NOMO-1 treated with dmso at 0.1 percent for 144 hours (cell line): ENCODE results near the gene UBE2Q2.

Source experiments
- DNase-seq: peaks from one replicate; lab custom pipeline; 2025; ENCODE audit not compliant: unreplicated experiment; lab: John Stamatoyannopoulos, UW

UBE2Q2 gene

GRCh38 chr15:75921732-75922703 lies 78.8 kb downstream of the UBE2Q2 start:
- no peak for DNase-seq

GRCh38 chr15:75923756-75924155 lies 80.5 kb downstream of the UBE2Q2 start:
- DNase-seq: no peak

- DNase-seq: no peak
Measured at GRCh38 chr15:75924576-75924975, 81.3 kb downstream of the UBE2Q2 start.

GRCh38 chr15:75925440-75925839 lies 82.2 kb downstream of the UBE2Q2 start:
- peak; percentile 3 for DNase-seq

GRCh38 chr15:75926931-75927330 lies 83.7 kb downstream of the UBE2Q2 start:
- no peak for DNase-seq

DNA sequence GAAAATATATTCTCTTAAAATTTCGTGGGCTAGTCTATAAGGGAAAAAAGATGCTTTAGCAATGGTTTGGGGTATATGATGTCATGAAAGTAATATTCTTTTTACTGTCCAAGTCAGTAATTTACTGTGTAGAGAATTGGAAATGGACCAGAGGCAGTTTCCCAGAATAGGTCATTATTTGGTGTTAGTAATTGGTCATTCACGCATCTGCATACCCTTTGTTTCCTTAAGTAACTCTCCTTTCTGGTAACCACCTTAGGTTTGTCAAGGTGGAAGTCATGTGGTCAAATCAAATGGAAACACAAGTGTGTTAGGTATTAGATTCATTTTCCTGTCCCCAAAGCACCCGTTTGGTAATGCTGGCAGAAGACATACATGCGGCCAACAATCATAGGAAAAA lies 84.4 kb downstream of the UBE2Q2 start:
- no peak for DNase-seq

DNA sequence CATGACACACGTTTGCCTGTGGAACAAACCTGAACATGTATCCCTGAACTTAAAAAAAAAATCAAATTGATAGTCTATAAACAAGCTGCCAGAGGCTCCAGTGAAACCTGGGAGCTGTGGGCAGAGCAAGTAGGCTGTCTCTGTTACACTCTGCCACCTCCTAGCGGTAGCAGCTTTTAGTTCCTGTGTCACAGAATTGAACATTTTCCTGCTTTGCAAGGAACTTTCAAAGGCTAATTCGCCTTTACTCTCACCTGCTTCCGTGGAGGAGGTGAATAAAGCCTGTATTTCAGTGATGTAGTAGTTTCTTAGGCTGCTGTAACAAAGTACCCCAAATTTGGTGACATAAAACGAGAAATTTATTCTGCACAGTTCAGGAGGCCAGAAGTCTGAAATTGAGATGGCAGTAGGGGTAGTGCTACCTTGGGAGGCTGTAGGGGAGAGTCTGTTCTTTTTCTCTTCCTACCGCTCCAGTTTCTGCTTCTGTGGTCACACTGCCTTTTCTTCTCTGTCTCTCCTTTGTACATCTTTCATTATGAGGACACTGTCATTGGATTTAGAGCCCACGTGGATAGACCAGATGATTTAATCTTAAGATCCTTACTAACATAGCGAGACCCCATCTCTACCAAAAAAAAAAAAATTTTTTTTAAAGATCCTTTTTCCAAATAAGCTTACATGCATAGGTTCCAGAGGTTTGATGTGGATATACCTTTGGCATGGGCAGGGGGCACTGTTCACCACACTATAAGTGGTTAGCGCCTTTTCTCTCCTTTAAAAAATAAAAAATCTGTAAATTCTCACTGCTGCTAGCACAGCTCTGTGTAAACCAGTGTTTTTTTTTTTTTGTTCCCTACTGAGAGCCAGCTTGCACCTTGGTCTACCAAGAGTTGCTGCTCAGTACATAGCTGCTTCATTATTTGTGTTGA lies 85.7 kb downstream of the UBE2Q2 start:
- peak; percentile 9 for DNase-seq

DNA sequence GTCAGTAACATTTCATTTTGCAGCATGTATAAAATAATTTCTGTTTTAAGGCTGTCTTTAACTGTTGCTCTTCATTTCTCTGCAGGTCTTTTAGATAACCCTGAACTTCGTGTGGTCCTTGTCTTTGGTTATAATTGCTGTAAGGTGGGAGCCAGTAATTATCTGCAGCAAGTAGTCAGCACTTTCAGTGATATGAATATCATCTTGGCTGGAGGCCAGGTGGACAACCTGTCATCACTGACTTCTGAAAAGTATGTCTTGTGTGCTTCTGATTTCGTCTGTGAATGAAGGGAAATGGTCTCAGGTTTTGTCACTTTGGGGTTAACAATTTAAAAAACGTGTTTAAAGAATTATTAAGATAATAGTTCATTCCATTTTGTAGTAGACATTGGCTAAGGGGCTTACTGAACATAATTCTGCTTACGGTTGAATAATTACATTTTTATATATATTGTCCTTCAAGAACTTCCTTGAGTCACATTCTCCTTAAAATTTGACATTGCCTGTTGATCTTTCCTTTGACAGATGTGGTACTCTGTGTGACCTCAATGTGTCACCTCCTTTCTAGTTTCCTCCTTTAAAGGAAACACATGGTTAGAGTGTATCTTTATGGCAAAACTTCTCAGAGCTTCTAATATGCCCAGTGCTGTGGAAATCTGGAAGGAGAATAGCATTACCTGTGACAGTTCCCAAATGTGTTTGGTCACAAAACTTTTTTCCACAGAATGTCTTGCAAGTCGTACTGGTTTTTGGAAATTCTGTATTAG lies 86.7 kb downstream of the UBE2Q2 start:
- no peak for DNase-seq

DNA sequence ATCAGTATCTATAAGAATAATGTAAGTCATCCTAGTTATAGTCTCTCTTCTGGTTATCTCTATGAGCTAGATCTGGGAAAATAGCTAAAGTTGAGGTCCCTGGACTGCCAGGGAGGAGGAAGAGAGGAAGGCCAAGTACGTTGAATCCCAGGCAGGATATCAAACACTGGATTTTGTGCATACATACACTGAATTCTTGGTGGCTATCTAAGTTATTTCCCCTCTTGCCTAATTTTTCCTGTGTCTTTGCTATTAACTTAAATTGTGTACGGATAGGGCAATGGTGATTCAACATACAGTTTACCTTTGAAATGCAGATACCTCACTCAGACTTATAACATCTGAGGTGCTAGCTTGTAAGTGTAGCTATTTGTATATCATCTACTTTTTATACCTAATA lies 87.6 kb downstream of the UBE2Q2 start:
- no peak for DNase-seq

- no peak for DNase-seq
Measured at GRCh38 chr15:75942464-75942863, 99.2 kb downstream of the UBE2Q2 start.

- no peak for DNase-seq
Measured at GRCh38 chr15:75943246-75943645, 100.0 kb downstream of the UBE2Q2 start.

GRCh38 chr15:75943713-75944215 lies 100.5 kb downstream of the UBE2Q2 start:
- DNase-seq: no peak

- peak; percentile 77 for DNase-seq
Measured at GRCh38 chr15:75945953-75946352, 102.7 kb downstream of the UBE2Q2 start.

DNA sequence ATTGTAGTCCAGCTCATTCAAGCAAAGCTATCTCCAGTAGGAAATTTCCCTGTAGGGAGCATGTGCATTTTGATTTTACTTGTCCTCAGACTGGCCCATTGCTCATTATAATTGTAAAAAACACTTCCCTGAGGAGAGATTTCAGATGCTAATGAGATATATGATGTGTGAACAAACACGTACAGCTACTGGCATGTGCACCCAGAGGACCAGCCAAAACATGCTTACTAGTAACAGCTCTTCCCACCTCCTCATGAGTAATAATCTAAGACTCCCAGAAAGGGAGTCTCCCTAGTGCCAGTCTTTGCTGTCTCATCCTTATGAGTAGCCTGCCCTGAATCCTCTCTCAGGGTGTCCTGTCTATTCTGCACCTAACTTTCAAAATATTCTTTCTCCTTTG lies 103.8 kb downstream of the UBE2Q2 start:
- DNase-seq: no peak

GRCh38 chr15:75948761-75949296 lies 105.6 kb downstream of the UBE2Q2 start:
- DNase-seq: no peak
